ENCODE measurements around the gene ASB10.
A peak's percentile ranks its signal among the peaks of the same experiment; 100 is the strongest.

ASB10 gene

DNA sequence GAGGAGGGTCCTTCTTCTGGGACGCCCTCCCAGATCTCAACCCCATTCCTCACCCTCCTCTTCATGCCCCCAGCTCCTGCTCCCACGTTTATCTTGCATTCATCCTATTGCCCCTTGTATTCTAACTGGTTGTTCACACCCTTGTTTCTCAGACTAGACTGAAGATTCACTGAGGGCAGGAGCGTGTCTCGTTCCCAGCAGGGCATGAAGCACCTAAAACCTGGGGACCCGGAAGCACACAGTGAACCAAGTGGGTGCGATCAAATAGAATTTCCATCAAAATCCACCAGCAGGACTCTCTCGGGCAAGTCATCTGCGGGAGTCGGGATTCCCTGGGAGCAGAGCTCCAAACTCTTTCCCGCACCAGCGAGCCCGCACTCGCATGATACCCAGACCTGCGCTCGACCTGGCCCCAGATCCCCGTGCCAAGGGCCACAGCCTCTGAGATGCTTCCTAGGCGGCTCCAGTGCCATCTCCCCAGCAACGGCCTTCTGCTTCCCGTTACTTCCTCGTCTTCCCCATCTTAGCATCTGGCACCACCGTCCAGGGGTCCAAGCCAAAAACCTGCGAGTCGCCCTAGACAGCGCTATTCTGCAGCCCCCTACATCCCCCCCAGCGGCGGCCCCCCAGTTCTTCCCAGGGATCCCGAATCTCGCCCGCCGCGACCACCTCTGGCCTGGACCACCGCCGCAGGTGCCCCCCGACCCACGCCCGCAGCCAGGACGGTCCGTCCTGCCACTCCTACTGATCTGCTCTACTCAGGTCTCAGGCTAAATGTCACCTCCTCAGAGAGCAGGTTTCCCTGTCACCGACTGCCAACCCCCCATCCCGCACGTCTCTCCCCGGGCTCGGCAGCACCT is 13.4 kb downstream of the ASB10 start:
- H3K4me1 ChIP-seq (ENCODE audit: control insufficient read depth, insufficient read depth, low read length), result no peaks in the 10 kb centered on the region
- H3K27ac ChIP-seq (ENCODE audit: low read depth, low read length), result no peak overlapping the region
- peaks cover 48% of the 10 kb centered on the region for H3K27me3 ChIP-seq (ENCODE audit: control insufficient read depth, insufficient read depth, low read length)
- H3K4me3 ChIP-seq (ENCODE audit: low read depth, low read length), result no peak overlapping the region
- H3K36me3 ChIP-seq (ENCODE audit: control insufficient read depth, insufficient read depth, low read length), result no peaks in the 10 kb centered on the region
- H3K9me3 ChIP-seq (ENCODE audit: control insufficient read depth, insufficient read depth, low read length), result peaks cover 5% of the 10 kb centered on the region
- no peak overlapping the region for H3K9ac ChIP-seq (ENCODE audit: low read depth, low read length)

DNA sequence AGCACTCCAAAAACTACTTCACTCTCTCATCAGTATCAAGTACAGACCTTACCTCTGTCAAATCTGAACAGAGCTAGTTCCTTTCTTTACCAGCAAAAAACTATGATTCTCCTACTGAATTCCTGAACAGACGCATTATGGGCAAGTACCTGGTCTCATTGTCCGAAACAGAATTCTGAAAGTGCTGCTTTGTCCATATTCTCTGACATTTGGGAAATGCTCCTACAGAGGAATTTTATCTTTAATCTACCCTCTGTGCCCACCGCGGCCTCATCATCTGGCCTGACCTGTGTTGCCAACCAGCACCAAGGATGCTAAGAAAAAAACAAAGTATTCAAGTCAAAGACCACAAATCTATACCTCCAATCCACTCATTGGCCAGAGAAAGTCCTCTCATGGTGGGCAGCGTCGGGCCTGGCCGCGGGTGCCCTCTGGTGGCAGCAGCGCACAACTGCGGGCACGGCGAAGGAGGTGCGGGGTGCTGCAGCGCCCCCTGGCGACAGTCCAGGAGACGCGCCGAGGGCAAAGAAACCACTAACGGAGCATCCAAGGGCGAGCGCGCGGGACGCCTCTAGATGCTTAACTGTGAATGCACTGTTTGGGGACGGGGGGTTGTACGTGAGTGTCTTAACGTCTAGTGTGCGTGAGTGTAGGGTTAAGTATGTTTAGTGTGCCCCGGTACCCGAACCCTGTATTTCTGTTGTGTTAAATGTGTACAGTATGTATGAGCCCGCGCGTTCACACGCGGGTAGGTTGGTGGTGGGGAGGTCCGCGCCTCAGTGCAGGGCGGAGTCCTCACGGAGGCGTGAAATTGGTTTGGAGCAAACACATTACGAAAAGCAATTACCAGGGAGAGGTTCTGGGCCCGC is 14.5 kb downstream of the ASB10 start:
- Histone ChIP-seq H3K27me3 (ENCODE audit: control insufficient read depth, insufficient read depth, low read length) (peaks cover 59% of the 10 kb centered on the region), H3K9ac (ENCODE audit: low read depth, low read length) (no peak overlapping the region), H3K36me3 (ENCODE audit: control insufficient read depth, insufficient read depth, low read length) (no peaks in the 10 kb centered on the region), H3K9me3 (ENCODE audit: control insufficient read depth, insufficient read depth, low read length) (peaks cover 5% of the 10 kb centered on the region), H3K27ac (ENCODE audit: low read depth, low read length) (no peak overlapping the region), H3K4me1 (ENCODE audit: control insufficient read depth, insufficient read depth, low read length) (no peaks in the 10 kb centered on the region), H3K4me3 (ENCODE audit: low read depth, low read length) (no peak overlapping the region)

DNA sequence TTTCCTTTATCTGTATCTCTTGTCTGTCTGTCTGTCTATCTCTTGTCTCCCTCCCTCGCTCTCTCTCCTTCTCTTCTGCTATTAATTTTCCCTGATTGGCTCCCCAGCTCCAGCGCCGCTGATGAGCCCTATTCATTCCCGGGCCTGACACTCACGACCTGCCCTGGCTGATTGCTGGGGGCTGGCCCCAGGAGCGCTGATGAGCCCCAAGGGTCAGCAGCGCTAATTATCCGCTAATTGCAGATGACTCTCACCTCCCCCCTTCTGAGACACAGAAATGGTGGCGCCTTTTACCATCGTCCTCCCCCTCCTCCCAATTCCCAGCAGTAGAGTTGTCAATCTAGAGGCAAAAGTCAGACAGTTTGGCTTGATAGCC is 18.3 kb downstream of the ASB10 start:
- Histone ChIP-seq H3K9me3 (ENCODE audit: control insufficient read depth, insufficient read depth, low read length) (peaks cover 5% of the 10 kb centered on the region), H3K36me3 (ENCODE audit: control insufficient read depth, insufficient read depth, low read length) (no peaks in the 10 kb centered on the region), H3K4me3 (ENCODE audit: low read depth, low read length) (no peak overlapping the region; the same call in 1 of the 2 replicates), H3K27me3 (ENCODE audit: control insufficient read depth, insufficient read depth, low read length) (peaks cover 94% of the 10 kb centered on the region), H3K4me1 (ENCODE audit: control insufficient read depth, insufficient read depth, low read length) (0 out of 2 replicates have a peak, but pooled peaks cover 4% of the 10 kb centered on the region), H3K9ac (ENCODE audit: low read depth, low read length) (no peak overlapping the region), H3K27ac (ENCODE audit: low read depth, low read length) (no peak overlapping the region)

DNA sequence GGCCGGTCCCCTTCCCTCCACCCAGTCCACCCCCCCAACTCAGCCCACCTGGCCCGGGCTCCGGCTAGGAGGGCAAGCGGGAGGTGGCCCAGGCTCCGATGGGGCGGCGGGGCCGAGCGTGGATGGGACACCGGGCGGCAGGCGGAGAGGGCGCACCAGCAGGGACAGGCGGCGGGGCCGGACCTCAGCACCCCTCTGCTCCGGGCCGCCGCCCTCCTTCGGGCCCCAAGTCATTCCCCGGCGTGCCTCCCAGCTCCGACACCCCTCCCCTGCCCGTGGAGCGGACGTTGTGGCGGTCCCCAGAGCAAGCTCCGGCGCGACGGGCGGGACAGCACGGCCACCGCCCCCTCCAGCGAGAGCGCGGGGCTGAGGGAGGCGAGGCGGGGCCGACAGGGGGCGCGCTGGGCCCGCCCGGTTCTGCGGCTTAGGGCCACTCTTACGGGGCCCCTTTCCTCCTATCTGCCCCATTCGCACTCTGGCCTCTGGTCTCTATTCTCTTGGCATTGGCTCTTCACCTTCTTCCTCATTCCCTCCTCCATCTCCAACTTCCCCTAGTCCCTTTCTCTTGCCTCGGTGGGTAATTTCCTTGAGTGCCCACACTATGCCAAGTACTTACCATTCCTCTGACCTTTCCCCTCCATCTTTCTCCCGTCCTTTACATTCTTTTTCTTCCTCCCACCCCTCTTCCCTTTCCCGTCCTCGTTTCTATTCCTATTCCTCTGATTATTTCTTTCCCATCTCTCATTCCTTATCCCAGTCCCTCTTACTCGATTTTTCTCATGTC is 18.9 kb downstream of the ASB10 start:
- H3K27me3 ChIP-seq (ENCODE audit: control insufficient read depth, insufficient read depth, low read length), result peaks cover 94% of the 10 kb centered on the region
- no peak overlapping the region for H3K9ac ChIP-seq (ENCODE audit: low read depth, low read length)

DNA sequence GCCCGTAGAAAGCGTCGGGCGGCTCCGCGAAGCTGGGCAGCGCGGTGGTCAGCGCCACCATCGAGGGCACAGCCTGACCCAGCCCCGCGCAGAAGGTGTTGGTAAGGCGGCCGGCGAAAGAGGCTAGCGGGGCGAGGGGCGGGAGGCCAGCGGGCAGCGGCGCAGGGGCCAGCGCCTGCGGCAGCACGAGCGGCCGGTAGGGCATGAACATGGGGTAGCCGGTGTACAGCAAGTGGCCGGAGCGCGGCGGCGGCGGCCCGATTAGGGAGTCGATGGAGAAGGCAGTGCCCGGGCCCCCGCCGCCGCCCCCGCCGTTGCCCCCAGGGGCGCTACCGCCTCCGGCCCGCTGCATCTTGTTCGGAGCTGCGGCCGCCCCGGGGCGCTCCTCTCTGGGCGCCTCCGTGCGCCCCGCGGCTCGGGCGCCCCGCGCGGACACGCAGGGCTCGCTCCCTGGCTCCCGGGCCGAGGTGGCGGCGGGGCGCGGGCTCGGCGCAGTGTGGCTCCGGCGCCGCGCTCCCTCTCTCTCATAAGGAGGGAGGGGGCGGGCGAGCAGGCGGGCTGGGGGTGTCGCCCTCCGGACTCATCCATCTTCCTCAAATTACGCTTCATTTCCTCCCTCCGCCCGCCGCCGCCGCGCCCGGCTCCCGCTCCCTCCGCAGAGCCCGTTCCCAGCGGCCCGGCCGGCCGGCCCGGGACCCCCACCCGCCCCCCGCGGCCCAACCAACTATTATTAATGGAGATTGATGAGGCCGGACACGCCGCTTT is 19.7 kb downstream of the ASB10 start, which contains the start of gene GBX1:
Gene GBX1 (minus strand): TSS at position 498 of the 765 bp plus-strand sequence. CDS start 146 bp downstream, at position 352.
- H3K4me3 ChIP-seq (ENCODE audit: low read depth, low read length), result peak within 1 kb of the TSS; percentile 67
- no peak within 1 kb of the TSS for H3K27ac ChIP-seq (ENCODE audit: low read depth, low read length)
- no peaks in the 10 kb centered on the region for H3K36me3 ChIP-seq (ENCODE audit: control insufficient read depth, insufficient read depth, low read length)
- 0 out of 2 replicates have a peak, but pooled peaks cover 4% of the 10 kb centered on the region for H3K4me1 ChIP-seq (ENCODE audit: control insufficient read depth, insufficient read depth, low read length)
- no peaks in the 10 kb centered on the region for H3K9me3 ChIP-seq (ENCODE audit: control insufficient read depth, insufficient read depth, low read length)
- peaks cover 96% of the 10 kb centered on the region for H3K27me3 ChIP-seq (ENCODE audit: control insufficient read depth, insufficient read depth, low read length)
- H3K9ac ChIP-seq (ENCODE audit: low read depth, low read length), result no peak within 1 kb of the TSS

More for the DNA sequence above, 18.9 kb downstream of the ASB10 start:
- Histone ChIP-seq H3K4me3 (ENCODE audit: low read depth, low read length) (peak overlapping the region; percentile 67), H3K4me1 (ENCODE audit: control insufficient read depth, insufficient read depth, low read length) (0 out of 2 replicates have a peak, but pooled peaks cover 4% of the 10 kb centered on the region), H3K27ac (ENCODE audit: low read depth, low read length) (no peak overlapping the region), H3K36me3 (ENCODE audit: control insufficient read depth, insufficient read depth, low read length) (no peaks in the 10 kb centered on the region), H3K9me3 (ENCODE audit: control insufficient read depth, insufficient read depth, low read length) (peaks cover 3% of the 10 kb centered on the region)

DNA sequence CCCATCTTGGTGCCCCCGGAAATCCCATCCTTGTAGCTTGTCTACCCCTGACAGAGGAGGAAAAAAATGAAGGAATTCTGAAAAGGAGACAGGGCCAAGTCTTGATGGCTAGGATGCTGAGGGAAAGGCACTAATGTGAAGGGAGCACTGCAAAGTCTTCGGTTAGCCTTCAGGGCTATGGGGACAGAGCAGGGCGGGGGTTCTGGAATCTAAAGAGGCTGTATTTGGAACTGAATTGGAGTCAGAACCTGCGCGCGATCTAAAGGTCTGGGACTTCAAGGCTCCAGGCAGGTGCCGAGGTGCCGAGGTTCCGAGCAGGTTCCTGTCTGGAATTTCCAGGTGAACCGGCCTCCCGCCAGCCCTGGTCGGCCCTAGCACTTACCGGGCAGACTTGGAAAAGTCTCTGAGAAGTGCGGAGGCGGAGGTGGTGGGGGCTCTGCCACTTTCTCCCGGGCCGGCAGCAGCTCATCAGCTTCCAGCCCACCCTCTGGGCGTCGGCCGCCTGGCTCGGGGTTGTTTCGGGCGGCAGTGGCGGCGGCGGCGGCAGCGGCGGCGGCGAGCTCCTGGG is 20.3 kb downstream of the ASB10 start:
- Histone ChIP-seq H3K9me3 (ENCODE audit: control insufficient read depth, insufficient read depth, low read length) (no peaks in the 10 kb centered on the region), H3K9ac (ENCODE audit: low read depth, low read length) (no peak overlapping the region), H3K27ac (ENCODE audit: low read depth, low read length) (no peak overlapping the region), H3K4me3 (ENCODE audit: low read depth, low read length) (peak overlapping the region; percentile 67), H3K36me3 (ENCODE audit: control insufficient read depth, insufficient read depth, low read length) (no peaks in the 10 kb centered on the region), H3K27me3 (ENCODE audit: control insufficient read depth, insufficient read depth, low read length) (peaks cover 98% of the 10 kb centered on the region), H3K4me1 (ENCODE audit: control insufficient read depth, insufficient read depth, low read length) (0 out of 2 replicates have a peak, but pooled peaks cover 4% of the 10 kb centered on the region)

DNA sequence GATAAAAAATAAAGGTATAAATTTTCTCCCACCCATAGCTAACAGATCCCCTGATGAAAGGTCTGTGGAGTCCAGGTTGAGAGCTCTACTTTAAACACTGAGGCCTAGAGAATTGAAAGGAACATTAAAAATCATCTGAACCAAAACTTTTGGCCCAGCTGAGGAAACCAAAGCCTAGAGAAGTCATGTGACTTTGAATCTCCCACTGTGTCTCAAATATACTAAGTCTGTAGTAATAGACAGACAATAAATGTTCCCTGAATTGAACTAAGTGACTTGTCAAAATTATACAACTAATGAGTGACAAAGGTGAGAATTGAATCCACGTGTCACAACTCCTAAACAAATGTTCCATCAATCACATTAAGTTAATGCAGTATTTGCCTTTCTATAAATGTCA is 25.3 kb downstream of the ASB10 start:
- Histone ChIP-seq H3K9ac (ENCODE audit: low read depth, low read length) (no peak overlapping the region), H3K4me3 (ENCODE audit: low read depth, low read length) (no peak overlapping the region), H3K27me3 (ENCODE audit: control insufficient read depth, insufficient read depth, low read length) (peaks cover 79% of the 10 kb centered on the region), H3K4me1 (ENCODE audit: control insufficient read depth, insufficient read depth, low read length) (0 out of 2 replicates have a peak, but pooled peaks cover 4% of the 10 kb centered on the region), H3K9me3 (ENCODE audit: control insufficient read depth, insufficient read depth, low read length) (no peaks in the 10 kb centered on the region), H3K36me3 (ENCODE audit: control insufficient read depth, insufficient read depth, low read length) (no peaks in the 10 kb centered on the region), H3K27ac (ENCODE audit: low read depth, low read length) (no peak overlapping the region)

DNA sequence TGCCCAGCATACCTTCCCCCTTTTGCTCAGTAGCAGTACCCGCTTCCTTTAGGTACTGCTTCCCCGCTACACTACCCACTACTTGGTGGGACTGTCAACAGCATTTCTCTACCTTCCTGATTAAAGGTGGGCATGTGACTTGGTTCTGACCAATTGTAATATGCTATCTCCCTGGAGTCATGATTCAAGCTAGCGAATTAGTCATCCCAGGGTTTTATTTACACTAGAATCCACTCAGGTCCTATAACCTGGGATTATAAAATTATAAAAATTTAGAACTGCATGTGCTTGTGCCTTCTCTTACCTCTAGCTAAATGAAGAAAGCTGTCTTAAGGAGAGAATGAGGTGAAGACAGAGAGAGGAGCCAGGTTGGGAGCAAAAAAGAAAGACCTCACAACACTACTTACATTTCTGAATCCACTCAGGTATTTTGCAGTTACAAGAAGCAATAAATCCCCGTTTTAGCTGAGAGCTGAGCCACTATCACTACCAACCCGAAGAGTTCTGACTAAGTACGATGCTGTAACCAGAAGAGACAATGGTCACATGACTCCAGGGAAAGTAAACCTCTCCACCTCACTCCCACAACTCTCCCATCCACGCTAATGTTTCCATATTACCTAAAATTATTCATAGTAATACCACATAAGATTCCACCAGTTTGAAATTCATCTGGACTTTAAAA is 29.3 kb downstream of the ASB10 start:
- H3K27me3 ChIP-seq (ENCODE audit: control insufficient read depth, insufficient read depth, low read length), result peaks cover 48% of the 10 kb centered on the region
- H3K36me3 ChIP-seq (ENCODE audit: control insufficient read depth, insufficient read depth, low read length), result no peaks in the 10 kb centered on the region
- no peak overlapping the region for H3K9ac ChIP-seq (ENCODE audit: low read depth, low read length)
- H3K4me3 ChIP-seq (ENCODE audit: low read depth, low read length), result no peak overlapping the region
- H3K4me1 ChIP-seq (ENCODE audit: control insufficient read depth, insufficient read depth, low read length), result no peaks in the 10 kb centered on the region
- H3K9me3 ChIP-seq (ENCODE audit: control insufficient read depth, insufficient read depth, low read length), result no peaks in the 10 kb centered on the region
- no peak overlapping the region for H3K27ac ChIP-seq (ENCODE audit: low read depth, low read length)

DNA sequence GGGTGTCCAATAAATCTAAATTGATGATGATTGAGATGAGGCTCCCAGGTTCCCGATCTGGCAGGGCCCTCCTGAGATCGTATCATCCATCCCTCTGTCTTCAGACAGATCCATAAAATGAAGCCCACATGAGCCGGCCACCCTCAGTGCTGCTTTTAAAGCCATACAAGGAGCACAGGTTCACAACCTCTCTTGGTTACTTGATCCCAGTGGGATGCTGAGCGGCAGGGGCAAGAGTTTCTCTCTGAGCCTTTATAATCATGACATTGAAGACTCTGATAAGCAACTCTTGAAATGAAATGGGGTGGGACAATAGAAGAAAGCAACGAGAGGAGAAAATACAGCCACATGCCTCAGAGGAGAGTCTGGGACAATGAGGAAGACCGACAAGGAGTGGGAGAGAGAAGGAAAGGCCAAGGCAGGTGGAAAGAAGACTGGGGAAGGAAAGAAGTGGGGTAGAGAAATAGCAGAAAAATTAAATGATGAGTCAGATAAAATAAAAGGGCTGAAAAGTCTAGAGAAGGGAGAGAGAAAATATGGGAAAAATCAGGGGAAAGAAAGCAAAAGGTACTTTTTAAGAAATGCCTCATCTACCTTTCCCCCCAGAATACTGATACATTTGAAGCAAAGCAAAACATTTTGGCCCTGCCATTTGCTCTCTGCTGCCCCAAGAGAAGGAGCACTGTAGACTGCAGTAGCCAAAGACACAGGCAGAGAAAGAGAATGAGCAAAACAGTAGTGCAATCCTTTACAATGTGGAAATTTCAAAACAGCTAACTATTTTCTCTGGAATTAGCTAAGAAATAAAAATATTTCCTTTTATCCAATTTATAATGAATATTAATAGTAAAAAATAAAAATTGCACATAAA is 34.2 kb downstream of the ASB10 start:
- Histone ChIP-seq H3K27ac (ENCODE audit: low read depth, low read length) (no peak overlapping the region), H3K9me3 (ENCODE audit: control insufficient read depth, insufficient read depth, low read length) (no peaks in the 10 kb centered on the region), H3K27me3 (ENCODE audit: control insufficient read depth, insufficient read depth, low read length) (peaks cover 25% of the 10 kb centered on the region), H3K4me1 (ENCODE audit: control insufficient read depth, insufficient read depth, low read length) (no peaks in the 10 kb centered on the region), H3K4me3 (ENCODE audit: low read depth, low read length) (no peak overlapping the region), H3K36me3 (ENCODE audit: control insufficient read depth, insufficient read depth, low read length) (no peaks in the 10 kb centered on the region), H3K9ac (ENCODE audit: low read depth, low read length) (no peak overlapping the region)

Data from HUES48 (cell line).